HUES48 (cell line): ENCODE results near the gene SMC6.

Experiments
- H3K27ac ChIP-seq: one replicate; pipeline ENCODE4 v1.7.0; 2013; ENCODE audit warnings: low read depth, low read length, inconsistent platforms
- H3K27me3 ChIP-seq: 2 replicates; pipeline ENCODE4 v1.6.1; 2013; ENCODE audit warnings: mild to moderate bottlenecking, low read length; ENCODE audit not compliant: control insufficient read depth, insufficient read depth
- H3K36me3 ChIP-seq: 2 replicates; pipeline ENCODE4 v1.6.1; 2013; ENCODE audit warnings: low read length; ENCODE audit not compliant: control insufficient read depth, insufficient read depth
- H3K4me1 ChIP-seq: 2 replicates; pipeline ENCODE4 v1.6.1; 2013; ENCODE audit warnings: mild to moderate bottlenecking, low read length; ENCODE audit not compliant: control insufficient read depth, insufficient read depth
- H3K4me3 ChIP-seq: 2 replicates; pipeline ENCODE4 v1.5.1; 2013; ENCODE audit warnings: mild to moderate bottlenecking, low read depth, low read length
- H3K9ac ChIP-seq: 2 replicates; pipeline ENCODE4 v1.6.1; 2013; ENCODE audit warnings: mild to moderate bottlenecking, low read depth, low read length, moderate library complexity
- H3K9me3 ChIP-seq: 2 replicates; pipeline ENCODE4 v1.6.1; 2013; ENCODE audit warnings: low read length; ENCODE audit not compliant: control insufficient read depth, insufficient read depth

SMC6 gene

GRCh38 chr2:17615728-17616351 is 137.8 kb downstream of the SMC6 start:
- no peaks in the 10 kb centered on the region for H3K36me3 ChIP-seq
- peaks cover 27% of the 10 kb centered on the region for H3K4me1 ChIP-seq
- H3K27ac ChIP-seq: no peak overlapping the region
- no peak overlapping the region for H3K9ac ChIP-seq
- H3K27me3 ChIP-seq: no peaks in the 10 kb centered on the region
- H3K4me3 ChIP-seq: no peak overlapping the region
- no peaks in the 10 kb centered on the region for H3K9me3 ChIP-seq

DNA sequence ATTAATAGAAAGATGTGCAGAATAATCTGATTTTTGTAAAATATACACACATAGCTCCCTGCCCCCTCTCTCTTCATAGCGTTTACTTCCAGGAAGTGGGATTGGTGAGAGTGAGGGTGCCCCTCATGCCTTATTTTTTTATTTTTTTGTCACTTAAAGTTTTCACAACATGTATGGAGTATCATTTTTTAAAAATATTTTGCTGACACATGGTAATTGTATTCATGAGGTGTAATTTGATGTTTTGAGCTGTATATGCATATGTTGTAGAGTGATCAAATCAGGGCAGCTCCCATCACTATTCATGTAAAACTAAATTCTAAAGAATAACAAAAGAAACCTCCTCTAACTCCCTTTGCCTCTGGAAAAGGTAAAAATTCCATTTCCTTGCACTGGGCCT is 138.5 kb downstream of the SMC6 start:
- Histone ChIP-seq H3K27me3 (no peaks in the 10 kb centered on the region), H3K36me3 (no peaks in the 10 kb centered on the region), H3K4me1 (peaks cover 20% of the 10 kb centered on the region), H3K9ac (no peak overlapping the region), H3K9me3 (no peaks in the 10 kb centered on the region), H3K4me3 (no peak overlapping the region), H3K27ac (no peak overlapping the region)

- Histone ChIP-seq H3K36me3 (no peaks in the 10 kb centered on the region), H3K27ac (no peak overlapping the region), H3K9me3 (no peaks in the 10 kb centered on the region), H3K4me1 (peaks cover 17% of the 10 kb centered on the region), H3K4me3 (no peak overlapping the region), H3K27me3 (no peaks in the 10 kb centered on the region), H3K9ac (no peak overlapping the region)
These were observed 139.3 kb downstream of the SMC6 start for GRCh38 chr2:17614174-17614930.
